ENCODE results near the gene ICAM4. TPM values are rescaled to one million over a fixed set of nuclear protein-coding genes. Genes with fewer than 3 reads are reported as not detected.
A peak's percentile ranks its signal among the peaks of the same experiment; 100 is the strongest.
"Not testable (repeated sequence)": the region's sequence is repeated elsewhere in the genome, so short reads cannot be mapped to it uniquely, and the experiment has no call there.

ICAM4 gene
- polyA plus RNA-seq, 1 donor from 2014 or later, result 0.81 TPM

GRCh38 chr19:10329555-10329954, 42.8 kb downstream of the ICAM4 start:
- Mint-ChIP-seq H3K36me3 (no peaks in the 10 kb centered on the region), H3K27ac (peak overlapping the region in 1 of 3 donors; percentile 48), H3K4me1 (peaks cover 10 to 15% (median 13%) of the 10 kb centered on the region in 3 donors), H3K4me3 (peak overlapping the region in 1 of 4 donors; percentile 45), H3K9me3 (no peaks in the 10 kb centered on the region), H3K27me3 (no peaks in the 10 kb centered on the region)

DNA sequence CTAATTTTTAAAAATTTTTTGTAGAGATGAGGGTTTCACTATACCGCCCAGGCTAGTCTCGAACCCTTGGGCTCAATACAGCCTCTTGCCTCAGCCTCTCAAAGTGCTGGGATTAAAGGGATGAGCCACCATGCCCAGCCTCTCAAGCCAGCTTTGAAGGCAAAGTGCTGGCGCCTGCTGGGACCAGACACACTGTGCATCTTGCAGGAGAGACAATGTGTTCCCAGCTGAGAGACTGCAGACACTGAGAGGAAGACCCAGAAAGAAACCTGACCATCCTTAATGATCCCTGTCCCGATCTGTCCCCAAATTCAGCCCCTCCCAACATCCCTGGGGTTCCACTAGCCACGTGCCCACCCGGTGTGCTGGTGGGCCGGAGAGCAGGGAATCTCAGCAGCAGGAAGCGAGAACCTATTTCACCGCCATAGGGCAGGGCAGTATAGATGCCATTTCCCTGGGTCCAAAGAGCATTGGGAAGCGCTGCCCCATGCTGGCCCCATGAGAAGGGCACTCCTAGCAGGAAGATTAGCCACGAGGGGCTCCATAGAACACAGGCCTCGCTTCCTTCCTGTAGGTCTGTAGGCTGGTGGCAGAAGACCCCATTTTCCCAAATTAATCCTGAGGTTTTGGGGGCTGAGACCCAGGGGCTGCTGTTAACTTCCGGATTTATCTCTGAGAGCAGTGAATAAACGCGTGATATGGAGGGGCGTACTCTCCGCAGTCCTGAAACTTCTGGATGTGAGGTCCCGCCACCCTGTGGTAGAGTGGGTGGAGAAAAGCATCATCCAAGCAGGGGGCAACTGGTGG, 45.6 kb downstream of the ICAM4 start:
- H3K27ac Mint-ChIP-seq, result peak overlapping the region; percentile 94 to 100 (median 97)
- H3K4me1 Mint-ChIP-seq, result peaks cover 10 to 15% (median 13%) of the 10 kb centered on the region in 3 donors
- H3K9me3 Mint-ChIP-seq, result no peaks in the 10 kb centered on the region
- H3K4me3 Mint-ChIP-seq, result peak overlapping the region; percentile 94 to 99 (median 98)
- no peaks in the 10 kb centered on the region for H3K36me3 Mint-ChIP-seq
- no peaks in the 10 kb centered on the region for H3K27me3 Mint-ChIP-seq

DNA sequence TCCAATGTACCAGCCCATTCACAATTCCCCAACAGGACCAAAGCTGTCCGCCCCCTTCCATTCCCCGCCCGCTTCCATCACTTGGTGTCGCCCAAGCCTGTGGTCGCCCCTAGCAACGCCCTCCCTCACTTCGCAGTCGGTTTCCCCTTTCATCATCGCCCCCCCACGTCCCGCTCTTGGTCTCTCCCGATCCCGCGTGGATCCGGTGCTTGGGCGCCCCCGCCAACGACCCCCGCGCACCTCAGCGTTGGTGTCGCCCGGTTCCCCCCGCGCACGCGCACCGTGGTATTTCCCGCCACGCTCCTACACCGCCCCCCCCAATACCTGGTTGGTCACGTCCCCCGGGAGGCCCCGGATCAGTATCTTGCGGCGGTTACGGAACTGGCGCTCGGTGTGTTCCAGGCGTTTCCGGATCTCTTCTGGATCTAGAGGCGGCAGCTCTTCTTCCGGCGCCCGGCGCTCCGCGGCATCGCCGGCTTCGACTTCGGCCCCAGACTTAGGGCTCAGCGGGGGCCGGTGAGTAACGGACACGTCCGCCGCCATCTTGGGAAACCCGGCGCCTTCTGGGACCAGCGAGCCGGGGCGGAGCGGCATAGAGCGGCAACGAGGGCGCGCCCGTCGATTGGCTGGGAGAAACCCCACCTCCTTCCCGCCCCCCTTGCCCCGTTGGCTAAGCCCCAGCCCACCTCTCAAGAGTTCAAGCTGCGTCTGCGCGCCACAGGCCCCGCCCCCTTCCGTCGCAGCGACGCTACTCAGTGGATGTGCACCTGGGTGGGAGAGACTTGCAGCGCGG, 46.4 kb downstream of the ICAM4 start, which contains the start of gene RAVER1:
Gene RAVER1 (minus strand): TSS at position 565 of the 793 bp plus-strand sequence. CDS start 22 bp downstream, at position 543.
- H3K36me3 Mint-ChIP-seq, result no peaks in the 10 kb centered on the region
- peak within 1 kb of the TSS; percentile 94 to 100 (median 97) for H3K27ac Mint-ChIP-seq
- H3K9me3 Mint-ChIP-seq, result no peaks in the 10 kb centered on the region
- H3K4me3 Mint-ChIP-seq, result peak within 1 kb of the TSS; percentile 94 to 99 (median 98)
- H3K27me3 Mint-ChIP-seq, result no peaks in the 10 kb centered on the region
- H3K4me1 Mint-ChIP-seq, result peaks cover 10 to 15% (median 14%) of the 10 kb centered on the region in 3 donors

GRCh38 chr19:10333758-10334587, 47.2 kb downstream of the ICAM4 start:
- Mint-ChIP-seq H3K27ac (peak overlapping the region; percentile 94 to 100 (median 97)), H3K4me3 (peak overlapping the region; percentile 94 to 99 (median 98)), H3K36me3 (no peaks in the 10 kb centered on the region), H3K27me3 (no peaks in the 10 kb centered on the region), H3K9me3 (no peaks in the 10 kb centered on the region), H3K4me1 (peaks cover 17 to 22% (median 17%) of the 10 kb centered on the region in 3 donors)

GRCh38 chr19:10334588-10335351, 48.0 kb downstream of the ICAM4 start:
- H3K4me3 Mint-ChIP-seq, result peak overlapping the region; percentile 12 to 78 (median 35)

GRCh38 chr19:10335352-10335985, 48.7 kb downstream of the ICAM4 start:
- peaks cover 26 to 30% (median 28%) of the 10 kb centered on the region in 3 donors for H3K4me1 Mint-ChIP-seq

More at GRCh38 chr19:10334588-10335351, 48.0 kb downstream of the ICAM4 start:
- Mint-ChIP-seq H3K27me3 (no peaks in the 10 kb centered on the region), H3K4me1 (peaks cover 24 to 26% (median 25%) of the 10 kb centered on the region in 3 donors), H3K9me3 (no peaks in the 10 kb centered on the region), H3K36me3 (no peaks in the 10 kb centered on the region), H3K27ac (peak overlapping the region in 1 of 3 donors; percentile 82)

GRCh38 chr19:10336725-10337124, 50.0 kb downstream of the ICAM4 start:
- Mint-ChIP-seq H3K4me3 (peak overlapping the region in 2 of 4 donors; percentile 12 to 60), H3K4me1 (peaks cover 26 to 31% (median 28%) of the 10 kb centered on the region in 3 donors)
- H3K27ac Mint-ChIP-seq, H3K9me3 Mint-ChIP-seq, H3K27me3 Mint-ChIP-seq, H3K36me3 Mint-ChIP-seq: not testable (repeated sequence)

More at GRCh38 chr19:10335352-10335985, 48.7 kb downstream of the ICAM4 start:
- Mint-ChIP-seq H3K36me3 (no peaks in the 10 kb centered on the region), H3K27me3 (no peaks in the 10 kb centered on the region), H3K4me3 (peak overlapping the region in 3 of 4 donors; percentile 12 to 78 (median 33)), H3K9me3 (no peaks in the 10 kb centered on the region), H3K27ac (peak overlapping the region in 1 of 3 donors; percentile 82)

Other genes with a start within 250 kb of the ICAM4 start
- 63.2 TPM for gene SHFL, start 200.6 kb upstream of the ICAM4 start, polyA plus RNA-seq
- gene ANGPTL6, start 184.3 kb upstream of the ICAM4 start, polyA plus RNA-seq, result 1.3 TPM
- gene PPAN, start 180.6 kb upstream of the ICAM4 start, polyA plus RNA-seq, result 37.5 TPM
- gene P2RY11, start 175.3 kb upstream of the ICAM4 start, polyA plus RNA-seq, result 3.3 TPM
- 214 TPM for gene EIF3G, start 167.1 kb upstream of the ICAM4 start, polyA plus RNA-seq
- gene DNMT1, start 92.0 kb upstream of the ICAM4 start, polyA plus RNA-seq, result 74.6 TPM
- gene S1PR2, start 55.6 kb upstream of the ICAM4 start, polyA plus RNA-seq, result 0.20 TPM
- gene MRPL4, start 34.7 kb upstream of the ICAM4 start, polyA plus RNA-seq, result 48.8 TPM
- gene ICAM1, start 15.8 kb upstream of the ICAM4 start, polyA plus RNA-seq, result 9.2 TPM
- gene ICAM5, start 3.0 kb downstream of the ICAM4 start, polyA plus RNA-seq, result not detected
- gene ZGLP1, start 22.9 kb downstream of the ICAM4 start, polyA plus RNA-seq, result 2.6 TPM
- gene FDX2, start 29.1 kb downstream of the ICAM4 start, polyA plus RNA-seq, result 12.8 TPM
- gene RAVER1, start 46.6 kb downstream of the ICAM4 start, polyA plus RNA-seq, result 25.9 TPM
- gene ICAM3, start 52.7 kb downstream of the ICAM4 start, polyA plus RNA-seq, result 230 TPM
- 69.0 TPM for gene TYK2, start 93.6 kb downstream of the ICAM4 start, polyA plus RNA-seq
- 78.8 TPM for gene CDC37, start 116.6 kb downstream of the ICAM4 start, polyA plus RNA-seq
- 2.9 TPM for gene PDE4A, start 133.6 kb downstream of the ICAM4 start, polyA plus RNA-seq
- gene KEAP1, start 216.4 kb downstream of the ICAM4 start, polyA plus RNA-seq, result 32.9 TPM
- 5.1 TPM for gene S1PR5, start 230.5 kb downstream of the ICAM4 start, polyA plus RNA-seq